SJCRH30 (cell line): ENCODE data around the gene RPL41. TPM values are rescaled to one million over a fixed set of nuclear protein-coding genes. Genes with fewer than 3 reads are reported as not detected.
"Not testable (repeated sequence)": the region's sequence is repeated elsewhere in the genome, so short reads cannot be mapped to it uniquely, and the experiment has no call there.

Experiments
- DNase-seq, 2 experiments: peaks; one replicate each; pipeline ENCODE4 v3.0.0-alpha.2; 2015 to 2020
- H3K27ac ChIP-seq: fragments of 250-450 bp; sonication (Bioruptor Pico); 2 replicates; pipeline ENCODE4 v1.5.1; 2020; ENCODE audit warnings: mild to moderate bottlenecking, moderate library complexity
- H3K27me3 ChIP-seq: fragments of 250-450 bp; sonication (Bioruptor Pico); 2 replicates; pipeline ENCODE4 v1.5.1; 2020; ENCODE audit warnings: mild to moderate bottlenecking, moderate library complexity
- H3K36me3 ChIP-seq: fragments of 250-450 bp; sonication (Bioruptor Pico); 2 replicates; pipeline ENCODE4 v1.5.1; 2020; ENCODE audit warnings: mild to moderate bottlenecking, moderate library complexity
- H3K4me1 ChIP-seq: fragments of 250-450 bp; sonication (Bioruptor Pico); 2 replicates; pipeline ENCODE4 v1.5.1; 2020; ENCODE audit warnings: mild to moderate bottlenecking, moderate library complexity
- H3K4me3 ChIP-seq: fragments of 250-450 bp; sonication (Bioruptor Pico); 2 replicates; pipeline ENCODE4 v1.5.1; 2020; ENCODE audit warnings: mild to moderate bottlenecking, moderate library complexity
- H3K9me3 ChIP-seq: fragments of 250-450 bp; sonication (Bioruptor Pico); replicated peaks from 2 replicates; pipeline ENCODE4 v1.5.1; 2020; ENCODE audit warnings: mild to moderate bottlenecking, moderate library complexity
- total RNA-seq: library from RNA; depleted of rRNA; stranded (reverse); fragments of >200 nt; shearing (Covaris generic); gene quantifications from 2 replicates; pipeline ENCODE4 v1.2.3, GENCODE V29; 2014

The RPL41 gene
- total RNA-seq, 1 experiment from 2014 or later, result 5,661 TPM

DNA sequence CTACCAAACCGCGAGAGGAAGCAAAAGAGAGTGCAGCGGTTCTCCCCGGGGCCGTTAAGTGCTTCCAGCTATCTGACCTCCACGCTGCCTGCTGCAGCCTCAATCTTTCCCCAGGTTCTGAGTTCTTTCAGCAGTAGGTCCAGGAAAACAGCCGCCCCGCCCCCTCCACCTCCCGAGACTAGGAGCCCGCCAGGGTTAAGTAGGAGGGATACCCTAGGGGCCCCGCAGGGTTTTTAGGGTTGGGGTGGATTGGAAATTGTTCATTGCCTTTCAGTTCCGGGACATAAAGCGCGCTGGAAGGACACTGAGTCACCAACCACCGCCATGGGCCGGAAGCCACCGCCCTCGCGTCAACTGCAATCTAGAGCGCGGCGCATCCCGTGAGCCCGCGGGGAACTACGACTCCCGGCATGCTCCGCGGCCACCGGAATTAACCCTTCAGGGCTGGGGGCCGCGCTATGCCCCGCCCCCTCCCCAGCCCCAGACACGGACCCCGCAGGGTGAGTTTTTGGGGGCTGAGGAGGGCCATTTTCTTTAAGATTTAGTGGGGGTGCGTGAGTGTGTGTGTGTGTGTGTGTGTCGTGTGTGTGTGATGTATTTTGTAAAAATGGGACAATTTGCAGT, 35.8 kb downstream of the RPL41 start, which contains the start of gene MYL6B:
TSS of gene MYL6B (plus strand) at position 456 of the 624 bp plus-strand sequence. CDS start 1,332 bp downstream, outside the sequence.
- peak; percentile 91 to 93 for DNase-seq
- Histone ChIP-seq H3K36me3 (peaks cover 10% of the 10 kb centered on the region; the same call in 1 of the 2 replicates), H3K4me3 (peak within 1 kb of the TSS; percentile 69), H3K9me3 (no peaks in the 10 kb centered on the region), H3K27ac (peak within 1 kb of the TSS; percentile 95), H3K27me3 (no peaks in the 10 kb centered on the region), H3K4me1 (peaks cover 29% of the 10 kb centered on the region)

DNA sequence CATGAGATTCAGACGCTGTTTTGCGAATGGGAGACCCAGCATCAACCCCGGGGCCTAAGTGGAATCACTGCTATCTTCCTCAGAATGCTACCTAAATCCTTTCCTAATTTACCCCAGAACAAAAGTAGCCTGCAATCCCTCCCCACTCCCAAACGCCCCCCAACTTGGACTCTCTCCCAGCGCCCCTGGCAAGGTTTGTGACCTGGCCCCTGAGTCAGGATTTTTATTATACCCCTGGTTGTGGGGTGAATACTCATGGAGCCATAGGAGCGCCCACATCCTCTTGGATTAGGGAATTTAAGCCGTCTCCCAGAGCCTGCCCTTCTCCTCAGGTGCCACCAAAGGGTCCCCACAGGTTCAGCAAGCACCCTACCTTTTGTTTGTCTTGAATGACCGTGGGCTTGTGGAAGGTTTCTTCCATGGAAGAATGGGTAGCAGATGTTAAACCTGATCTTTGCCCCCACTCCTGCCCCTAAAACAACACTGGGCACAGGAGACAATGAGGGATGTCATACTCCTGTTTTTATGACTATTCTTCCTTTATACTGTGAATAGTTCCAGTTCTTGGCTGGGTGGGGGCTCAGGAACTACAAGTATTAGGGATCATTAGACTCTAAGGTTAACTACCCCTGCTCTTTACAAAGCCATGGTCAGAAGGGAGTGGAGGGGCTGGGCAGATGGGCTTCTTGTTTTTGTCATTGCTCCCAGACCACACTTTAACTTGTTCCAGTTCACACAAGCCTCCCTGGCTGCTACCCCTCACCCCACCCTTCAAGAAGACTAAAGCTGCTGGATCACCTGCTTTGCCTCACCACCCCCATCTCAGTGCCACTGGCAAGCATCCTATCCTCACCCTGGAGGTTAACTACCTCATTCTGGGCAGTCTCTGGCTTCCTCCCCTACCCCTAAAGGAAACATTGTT, 36.6 kb downstream of the RPL41 start:
- H3K4me1 ChIP-seq, result peaks cover 29% of the 10 kb centered on the region
- peak overlapping the region; percentile 95 for H3K27ac ChIP-seq
- no peaks in the 10 kb centered on the region for H3K27me3 ChIP-seq
- DNase-seq, result no peak
- H3K9me3 ChIP-seq, result no peaks in the 10 kb centered on the region
- H3K4me3 ChIP-seq, result peak overlapping the region; percentile 69
- peaks cover 10% of the 10 kb centered on the region; the same call in 1 of the 2 replicates for H3K36me3 ChIP-seq

DNA sequence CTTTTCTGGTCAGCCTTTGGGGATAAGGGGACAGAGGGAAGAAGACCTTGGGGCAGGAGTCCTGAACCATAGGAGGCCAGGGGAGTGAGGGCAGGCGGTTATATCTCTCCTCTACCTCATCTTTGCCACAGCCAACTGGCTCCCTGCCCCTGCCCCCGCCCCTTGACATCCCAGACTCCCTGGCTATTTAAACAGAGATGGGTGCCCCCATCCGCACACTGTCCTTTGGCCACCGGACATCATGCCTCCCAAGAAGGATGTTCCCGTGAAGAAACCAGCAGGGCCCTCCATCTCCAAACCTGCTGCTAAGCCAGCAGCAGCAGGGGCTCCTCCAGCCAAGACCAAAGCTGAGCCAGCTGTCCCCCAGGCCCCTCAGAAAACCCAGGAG, 37.2 kb downstream of the RPL41 start:
- peaks cover 29% of the 10 kb centered on the region for H3K4me1 ChIP-seq
- H3K4me3 ChIP-seq, result peak overlapping the region; percentile 69
- H3K9me3 ChIP-seq, result no peaks in the 10 kb centered on the region
- peak overlapping the region; percentile 95 for H3K27ac ChIP-seq
- peak; percentile 41 to 56 for DNase-seq
- H3K36me3 ChIP-seq, result peaks cover 10% of the 10 kb centered on the region; the same call in 1 of the 2 replicates
- H3K27me3 ChIP-seq, result no peaks in the 10 kb centered on the region

DNA sequence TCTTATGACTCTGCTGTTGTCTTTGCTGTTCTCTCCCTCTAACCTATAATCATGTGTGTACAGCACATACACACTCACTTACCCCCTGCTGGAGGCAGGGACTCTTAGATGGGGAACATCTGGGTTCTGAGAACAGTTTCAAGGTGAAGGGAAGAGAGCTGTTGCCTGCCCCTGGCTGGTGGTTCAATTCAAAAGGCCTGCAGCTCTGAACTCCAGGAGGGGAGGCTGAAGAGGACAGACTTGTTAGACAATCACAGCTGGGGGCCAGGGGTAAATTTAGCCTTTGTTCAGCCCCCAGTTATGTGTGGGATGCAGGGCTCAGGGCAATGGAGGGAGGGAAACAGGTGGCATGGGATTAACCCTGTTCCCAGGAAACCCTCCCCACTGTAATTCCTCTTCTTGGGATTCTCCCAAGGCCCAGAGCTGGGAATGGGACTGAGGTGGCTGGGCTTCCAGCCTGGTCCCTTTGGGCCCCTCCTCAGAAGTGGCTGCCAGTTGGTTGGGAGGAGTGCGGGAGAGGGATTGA, 37.9 kb downstream of the RPL41 start:
- Histone ChIP-seq H3K9me3 (no peaks in the 10 kb centered on the region), H3K27ac (peak overlapping the region; percentile 95), H3K36me3 (peaks cover 12% of the 10 kb centered on the region), H3K27me3 (no peaks in the 10 kb centered on the region), H3K4me3 (peak overlapping the region; percentile 69), H3K4me1 (peaks cover 29% of the 10 kb centered on the region)
- DNase-seq, result peak; percentile 95 to 98

DNA sequence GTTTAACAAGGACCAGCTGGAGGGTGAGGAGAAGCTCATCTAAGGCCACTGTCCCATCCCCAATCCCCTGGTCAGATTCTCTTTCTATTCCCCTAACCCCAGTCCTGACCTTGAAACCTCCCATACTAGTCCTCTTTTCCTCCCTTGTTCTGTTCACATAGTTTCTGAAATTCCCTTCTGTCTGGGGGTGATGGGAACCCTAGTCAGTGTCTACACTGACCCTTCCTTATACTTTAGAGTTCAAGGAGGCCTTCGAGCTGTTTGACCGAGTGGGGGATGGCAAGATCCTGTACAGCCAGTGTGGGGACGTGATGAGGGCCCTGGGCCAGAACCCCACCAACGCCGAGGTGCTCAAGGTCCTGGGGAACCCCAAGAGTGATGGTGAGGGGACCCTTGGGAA, 38.4 kb downstream of the RPL41 start:
- DNase-seq, result no peak
- Histone ChIP-seq H3K27me3 (no peaks in the 10 kb centered on the region), H3K27ac (peak overlapping the region; percentile 95), H3K4me1 (peaks cover 33% of the 10 kb centered on the region), H3K9me3 (no peaks in the 10 kb centered on the region), H3K4me3 (peak overlapping the region; percentile 0; the same call in 1 of the 2 replicates), H3K36me3 (peaks cover 17% of the 10 kb centered on the region)

DNA sequence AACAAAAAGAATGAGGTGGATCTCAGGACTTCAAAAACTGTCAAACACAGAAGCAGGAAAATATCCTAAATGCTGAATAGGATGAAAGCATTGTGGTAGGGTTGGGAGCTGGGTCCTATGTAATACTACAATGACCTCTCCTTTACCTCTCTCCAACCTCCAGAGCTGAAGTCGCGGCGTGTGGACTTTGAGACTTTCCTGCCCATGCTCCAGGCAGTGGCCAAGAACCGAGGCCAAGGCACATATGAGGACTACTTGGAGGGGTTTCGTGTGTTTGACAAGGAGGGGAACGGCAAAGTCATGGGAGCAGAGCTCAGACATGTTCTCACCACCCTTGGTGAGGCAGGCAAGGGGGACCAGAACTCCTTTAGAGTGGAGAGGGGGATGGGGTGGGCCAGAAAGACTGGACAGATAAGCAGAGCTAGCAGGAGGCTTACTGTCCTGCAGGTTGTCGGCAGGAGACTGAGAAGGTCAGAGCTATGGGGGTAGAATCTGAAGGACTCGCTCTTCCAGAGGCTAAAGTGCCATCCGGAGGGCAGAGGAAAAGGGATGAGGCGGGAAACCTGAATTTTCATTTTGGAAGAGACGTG, 38.9 kb downstream of the RPL41 start:
- Histone ChIP-seq H3K4me1 (peaks cover 38% of the 10 kb centered on the region), H3K27me3 (no peaks in the 10 kb centered on the region), H3K27ac (peak overlapping the region; percentile 95), H3K9me3 (no peaks in the 10 kb centered on the region), H3K4me3 (no peak overlapping the region; the same call in 1 of the 2 replicates), H3K36me3 (peaks cover 23% of the 10 kb centered on the region)
- DNase-seq, result peak in 1 of 2 experiments; percentile 17

DNA sequence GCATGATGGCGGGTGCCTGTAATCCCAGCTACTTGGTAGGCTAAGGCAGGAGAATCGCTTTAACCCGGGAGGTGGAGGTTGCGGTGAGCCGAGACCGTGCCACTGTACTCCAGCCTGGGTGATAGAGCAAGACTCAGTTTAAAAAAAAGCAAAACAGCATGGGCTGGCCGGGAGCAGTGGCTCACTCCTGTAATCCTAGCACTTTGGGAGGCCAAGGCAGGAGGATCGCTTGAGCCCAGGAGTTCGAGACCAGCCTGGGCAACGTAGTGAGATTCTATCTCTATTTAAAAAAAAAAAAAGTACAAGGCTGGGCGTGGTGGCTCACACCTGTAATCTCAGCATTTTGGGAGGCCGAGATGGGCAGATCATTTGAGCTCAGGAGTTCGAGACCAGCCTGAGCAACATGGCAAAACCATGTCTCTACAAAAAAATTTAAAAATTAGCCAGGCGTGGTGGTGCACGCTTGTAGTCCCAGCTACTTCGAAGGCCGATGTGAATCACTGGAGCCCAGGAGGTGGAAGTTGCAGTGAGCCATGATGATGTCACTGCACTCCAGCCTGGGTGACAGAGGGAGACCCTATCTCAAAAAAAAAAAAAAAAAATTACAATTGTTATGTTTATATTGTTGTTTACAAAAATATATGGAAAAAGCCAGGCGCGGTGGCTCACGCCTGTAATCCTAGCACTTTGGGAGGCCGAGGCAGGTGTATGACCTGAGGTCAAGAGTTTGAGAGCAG, 40.2 kb downstream of the RPL41 start:
- H3K27me3 ChIP-seq, H3K9me3 ChIP-seq, DNase-seq: not testable (repeated sequence)
- peaks cover 40% of the 10 kb centered on the region for H3K4me1 ChIP-seq
- H3K36me3 ChIP-seq, result peaks cover 36% of the 10 kb centered on the region
- H3K4me3 ChIP-seq, result peak overlapping the region; percentile 78
- H3K27ac ChIP-seq, result peak overlapping the region; percentile 83

DNA sequence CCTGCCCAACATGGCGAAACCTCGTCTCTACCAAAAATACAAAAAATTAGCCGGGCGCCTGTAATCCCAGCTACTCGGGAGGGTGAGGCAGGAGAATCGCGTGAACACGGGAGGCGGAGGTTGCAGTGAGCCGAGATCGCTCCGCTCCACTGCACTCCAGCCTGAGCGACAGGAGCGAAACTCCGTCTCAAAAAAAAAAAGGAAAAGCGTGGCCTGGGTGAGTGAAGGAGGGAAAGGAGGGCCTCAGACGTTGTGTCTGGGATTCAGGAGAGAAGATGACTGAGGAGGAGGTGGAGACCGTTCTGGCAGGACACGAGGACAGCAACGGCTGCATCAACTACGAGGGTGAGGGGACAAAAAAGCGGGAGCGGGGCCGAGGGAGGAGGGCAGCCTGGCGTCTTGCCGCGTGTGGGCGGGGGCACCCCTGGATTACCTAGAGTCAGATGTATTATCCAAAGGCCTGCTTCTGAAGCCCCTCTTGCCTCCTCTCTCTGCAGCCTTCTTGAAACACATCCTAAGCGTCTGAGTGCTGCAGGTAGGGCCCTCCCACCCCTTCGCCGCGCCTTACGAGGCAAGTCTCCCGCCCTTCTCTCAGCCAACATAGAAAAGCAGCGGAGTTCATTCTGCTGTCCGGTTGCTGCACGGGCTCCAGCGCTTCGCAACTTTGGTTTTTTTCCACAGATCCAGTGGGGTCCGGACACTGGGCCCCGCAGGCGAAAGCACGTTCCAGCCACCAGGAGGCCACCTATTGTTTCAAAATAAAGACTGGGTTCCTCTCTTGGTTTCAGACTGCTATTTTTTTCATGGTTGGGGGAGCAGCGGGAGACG, 41.0 kb downstream of the RPL41 start:
- peak overlapping the region; percentile 83 for H3K27ac ChIP-seq
- peak overlapping the region; percentile 78 for H3K4me3 ChIP-seq
- peaks cover 40% of the 10 kb centered on the region for H3K4me1 ChIP-seq
- peak; percentile 81 for DNase-seq
- no peaks in the 10 kb centered on the region for H3K9me3 ChIP-seq
- H3K27me3 ChIP-seq, result no peaks in the 10 kb centered on the region
- H3K36me3 ChIP-seq, result peaks cover 41% of the 10 kb centered on the region

DNA sequence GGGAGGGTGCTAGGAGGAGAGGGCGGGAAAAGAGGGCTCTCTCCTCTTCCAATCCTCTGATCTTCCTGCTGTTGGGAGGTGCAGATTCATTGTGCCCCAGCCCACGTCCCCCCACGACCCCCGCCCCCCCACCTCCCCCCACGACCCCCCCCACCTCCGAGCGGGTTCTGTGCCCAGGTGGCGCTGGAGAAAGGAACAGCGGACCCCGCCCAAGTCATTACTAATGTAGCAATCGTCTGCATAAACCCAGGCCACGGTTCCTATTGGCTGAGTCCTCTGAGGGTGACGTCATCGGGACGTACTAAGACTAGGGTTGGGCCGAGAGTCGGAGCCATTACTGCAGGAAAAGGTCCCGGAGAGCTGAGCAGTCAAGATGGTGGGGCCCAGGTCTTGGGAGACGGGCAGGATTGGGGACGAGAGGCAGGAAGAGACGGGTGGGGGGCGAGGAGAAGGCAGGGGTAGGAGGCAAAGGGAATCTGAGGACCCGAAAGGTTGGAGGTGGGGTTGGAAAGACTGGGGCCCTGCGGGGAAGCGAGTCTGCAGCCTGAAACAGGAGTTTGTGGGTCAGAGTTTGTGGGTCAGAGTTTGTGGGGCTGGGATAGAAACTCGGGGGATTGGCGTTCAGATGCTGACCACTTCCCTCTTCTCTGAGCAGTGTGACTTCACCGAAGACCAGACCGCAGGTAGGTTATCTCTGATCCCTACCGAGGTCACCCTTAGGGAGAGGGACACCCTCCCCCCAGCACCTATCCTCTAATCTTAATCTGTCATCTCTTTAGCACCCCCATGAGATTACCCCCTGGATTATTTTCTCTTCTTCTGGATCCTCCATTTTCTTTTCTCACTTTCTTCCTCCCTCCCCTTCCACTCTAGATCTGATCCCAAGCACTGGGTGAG, 41.8 kb downstream of the RPL41 start, which contains the start of gene MYL6:
TSS of gene MYL6 (plus strand) at position 331 of the 897 bp plus-strand sequence. CDS start at position 374, 43 bp downstream.
- Histone ChIP-seq H3K9me3 (no peaks in the 10 kb centered on the region), H3K27me3 (no peaks in the 10 kb centered on the region), H3K36me3 (peaks cover 47% of the 10 kb centered on the region), H3K27ac (peak within 1 kb of the TSS; percentile 83), H3K4me3 (peak within 1 kb of the TSS; percentile 78), H3K4me1 (peaks cover 36% of the 10 kb centered on the region)
- peak; percentile 97 to 98 for DNase-seq

DNA sequence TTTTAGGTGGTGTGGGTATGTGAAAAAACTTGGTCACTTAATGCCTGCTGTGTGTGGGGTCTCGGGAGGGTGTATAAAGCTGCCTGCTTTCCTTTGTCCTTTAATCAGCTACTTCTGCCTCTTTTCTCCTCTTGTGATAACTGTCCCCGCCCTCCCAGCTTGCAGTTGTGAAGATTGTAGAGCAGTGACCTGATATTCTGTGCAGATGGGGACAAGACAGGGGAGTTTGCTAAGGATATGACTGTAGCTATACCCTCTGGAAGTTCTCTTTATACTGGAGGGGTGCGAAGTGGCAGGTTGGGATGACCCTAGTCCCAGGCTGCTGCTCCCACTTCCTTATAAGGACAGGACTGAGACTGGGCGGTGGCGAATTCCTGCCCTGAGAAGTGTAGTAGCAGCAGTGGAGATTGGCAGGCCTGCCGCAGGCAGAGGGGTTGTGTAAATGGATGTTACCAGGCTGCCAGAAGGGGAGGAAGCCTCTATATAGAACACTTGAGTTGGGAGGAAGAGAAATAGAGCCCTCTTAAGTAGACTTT, 42.6 kb downstream of the RPL41 start:
- H3K4me3 ChIP-seq, result peak overlapping the region; percentile 78
- no peaks in the 10 kb centered on the region for H3K9me3 ChIP-seq
- H3K27ac ChIP-seq, result peak overlapping the region; percentile 77
- H3K36me3 ChIP-seq, result peaks cover 55% of the 10 kb centered on the region
- H3K4me1 ChIP-seq, result peaks cover 29% of the 10 kb centered on the region
- peak; percentile 47 to 64 for DNase-seq
- H3K27me3 ChIP-seq, result no peaks in the 10 kb centered on the region

DNA sequence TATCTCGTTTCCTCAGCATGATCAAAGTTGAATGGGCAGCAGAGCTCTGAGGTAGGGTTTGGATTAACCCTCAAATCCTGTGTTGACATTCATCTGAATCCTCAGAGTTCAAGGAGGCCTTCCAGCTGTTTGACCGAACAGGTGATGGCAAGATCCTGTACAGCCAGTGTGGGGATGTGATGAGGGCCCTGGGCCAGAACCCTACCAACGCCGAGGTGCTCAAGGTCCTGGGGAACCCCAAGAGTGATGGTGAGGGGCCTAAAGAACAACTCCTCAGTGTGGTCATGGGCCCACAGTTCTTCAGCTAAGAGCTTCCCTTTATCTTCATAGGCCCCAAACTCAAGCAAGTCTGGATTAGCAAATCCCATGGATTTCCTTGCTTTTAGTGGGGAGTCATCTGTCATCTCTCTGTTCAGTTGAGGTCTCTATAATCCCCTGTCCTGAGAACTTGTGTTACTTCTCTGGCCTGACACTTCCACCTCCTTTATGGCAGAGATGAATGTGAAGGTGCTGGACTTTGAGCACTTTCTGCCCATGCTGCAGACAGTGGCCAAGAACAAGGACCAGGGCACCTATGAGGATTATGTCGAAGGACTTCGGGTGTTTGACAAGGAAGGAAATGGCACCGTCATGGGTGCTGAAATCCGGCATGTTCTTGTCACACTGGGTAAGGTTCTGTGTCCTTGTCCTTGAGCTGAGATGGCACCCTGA, 43.2 kb downstream of the RPL41 start:
- Histone ChIP-seq H3K36me3 (peaks cover 60% of the 10 kb centered on the region), H3K27ac (no peak overlapping the region), H3K4me3 (peak overlapping the region; percentile 78), H3K27me3 (no peaks in the 10 kb centered on the region), H3K4me1 (peaks cover 25% of the 10 kb centered on the region), H3K9me3 (no peaks in the 10 kb centered on the region)
- DNase-seq, result no peak
